ENCODE measurements around the gene TMEM255B. TPM values are rescaled to one million over a fixed set of nuclear protein-coding genes. Genes with fewer than 3 reads are reported as not detected.

The TMEM255B gene
- total RNA-seq, 1 experiment from 2014 or later: 26.3 TPM

DNA sequence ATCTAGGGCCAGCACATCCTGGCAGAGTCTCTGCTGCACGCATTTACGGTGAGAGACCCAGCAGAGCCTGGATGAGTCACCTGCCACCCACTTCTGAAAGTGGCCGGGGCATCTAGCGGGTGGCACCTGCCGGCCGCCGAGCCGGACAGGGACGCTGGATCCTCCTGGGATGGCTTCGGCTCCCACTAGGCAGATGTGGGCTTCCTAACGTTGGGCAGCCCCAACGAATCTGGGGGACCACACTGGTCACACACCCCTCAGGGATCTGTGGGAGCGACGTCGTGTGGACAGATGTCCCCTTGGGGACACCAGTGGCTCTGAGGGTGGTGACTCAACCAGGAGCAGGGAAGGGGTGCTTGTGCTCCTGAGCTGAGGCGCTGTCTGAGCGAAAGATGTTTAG lies 32.2 kb downstream of the TMEM255B start:
- in situ Hi-C loops (cut with HindIII; ENCODE audit: low pct_unique_long_range_greater_than_20kb, low sequenced_read_pairs): no loop called here

DNA sequence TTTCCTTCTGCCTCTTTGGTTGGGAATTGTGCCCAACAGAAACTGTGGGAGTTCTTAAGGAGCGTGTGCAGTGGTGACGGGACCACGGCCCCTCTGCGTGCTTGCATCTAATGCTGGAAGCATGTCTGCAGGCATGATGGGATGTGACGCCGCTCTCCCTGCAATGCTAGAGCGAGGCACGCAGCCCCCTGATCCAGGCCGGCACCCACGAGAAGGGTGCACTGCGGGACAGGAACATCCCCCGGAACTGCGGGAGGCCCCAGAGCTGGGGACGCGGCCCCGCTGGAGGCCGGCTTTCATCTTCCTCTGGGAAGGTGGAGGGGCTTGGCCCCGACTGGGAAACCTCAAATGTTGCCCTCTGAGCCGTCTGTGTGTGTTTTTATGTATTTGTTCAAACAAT lies 32.7 kb downstream of the TMEM255B start:
- in situ Hi-C loops (cut with HindIII; ENCODE audit: low pct_unique_long_range_greater_than_20kb, low sequenced_read_pairs): no loop called here
- H3K27ac ChIP-seq (ENCODE audit: low read length): no peak overlapping the region

More for the DNA sequence above, 32.2 kb downstream of the TMEM255B start:
- TF ChIP-seq, protein P1, sequence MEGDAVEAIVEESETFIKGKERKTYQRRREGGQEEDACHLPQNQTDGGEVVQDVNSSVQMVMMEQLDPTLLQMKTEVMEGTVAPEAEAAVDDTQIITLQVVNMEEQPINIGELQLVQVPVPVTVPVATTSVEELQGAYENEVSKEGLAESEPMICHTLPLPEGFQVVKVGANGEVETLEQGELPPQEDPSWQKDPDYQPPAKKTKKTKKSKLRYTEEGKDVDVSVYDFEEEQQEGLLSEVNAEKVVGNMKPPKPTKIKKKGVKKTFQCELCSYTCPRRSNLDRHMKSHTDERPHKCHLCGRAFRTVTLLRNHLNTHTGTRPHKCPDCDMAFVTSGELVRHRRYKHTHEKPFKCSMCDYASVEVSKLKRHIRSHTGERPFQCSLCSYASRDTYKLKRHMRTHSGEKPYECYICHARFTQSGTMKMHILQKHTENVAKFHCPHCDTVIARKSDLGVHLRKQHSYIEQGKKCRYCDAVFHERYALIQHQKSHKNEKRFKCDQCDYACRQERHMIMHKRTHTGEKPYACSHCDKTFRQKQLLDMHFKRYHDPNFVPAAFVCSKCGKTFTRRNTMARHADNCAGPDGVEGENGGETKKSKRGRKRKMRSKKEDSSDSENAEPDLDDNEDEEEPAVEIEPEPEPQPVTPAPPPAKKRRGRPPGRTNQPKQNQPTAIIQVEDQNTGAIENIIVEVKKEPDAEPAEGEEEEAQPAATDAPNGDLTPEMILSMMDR (IDR thresholded peaks at IDR 0.05): no peak
- no peak for TF ChIP-seq TCF7L2 (IDR thresholded peaks at IDR 0.05; ENCODE audit: low read depth, low read length)
- TF ChIP-seq POLR2AphosphoS5 (IDR thresholded peaks at IDR 0.05; ENCODE audit: low read depth, low read length): no peak
- TF ChIP-seq, protein P2, sequence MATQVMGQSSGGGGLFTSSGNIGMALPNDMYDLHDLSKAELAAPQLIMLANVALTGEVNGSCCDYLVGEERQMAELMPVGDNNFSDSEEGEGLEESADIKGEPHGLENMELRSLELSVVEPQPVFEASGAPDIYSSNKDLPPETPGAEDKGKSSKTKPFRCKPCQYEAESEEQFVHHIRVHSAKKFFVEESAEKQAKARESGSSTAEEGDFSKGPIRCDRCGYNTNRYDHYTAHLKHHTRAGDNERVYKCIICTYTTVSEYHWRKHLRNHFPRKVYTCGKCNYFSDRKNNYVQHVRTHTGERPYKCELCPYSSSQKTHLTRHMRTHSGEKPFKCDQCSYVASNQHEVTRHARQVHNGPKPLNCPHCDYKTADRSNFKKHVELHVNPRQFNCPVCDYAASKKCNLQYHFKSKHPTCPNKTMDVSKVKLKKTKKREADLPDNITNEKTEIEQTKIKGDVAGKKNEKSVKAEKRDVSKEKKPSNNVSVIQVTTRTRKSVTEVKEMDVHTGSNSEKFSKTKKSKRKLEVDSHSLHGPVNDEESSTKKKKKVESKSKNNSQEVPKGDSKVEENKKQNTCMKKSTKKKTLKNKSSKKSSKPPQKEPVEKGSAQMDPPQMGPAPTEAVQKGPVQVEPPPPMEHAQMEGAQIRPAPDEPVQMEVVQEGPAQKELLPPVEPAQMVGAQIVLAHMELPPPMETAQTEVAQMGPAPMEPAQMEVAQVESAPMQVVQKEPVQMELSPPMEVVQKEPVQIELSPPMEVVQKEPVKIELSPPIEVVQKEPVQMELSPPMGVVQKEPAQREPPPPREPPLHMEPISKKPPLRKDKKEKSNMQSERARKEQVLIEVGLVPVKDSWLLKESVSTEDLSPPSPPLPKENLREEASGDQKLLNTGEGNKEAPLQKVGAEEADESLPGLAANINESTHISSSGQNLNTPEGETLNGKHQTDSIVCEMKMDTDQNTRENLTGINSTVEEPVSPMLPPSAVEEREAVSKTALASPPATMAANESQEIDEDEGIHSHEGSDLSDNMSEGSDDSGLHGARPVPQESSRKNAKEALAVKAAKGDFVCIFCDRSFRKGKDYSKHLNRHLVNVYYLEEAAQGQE (IDR thresholded peaks at IDR 0.05; ENCODE audit: insufficient read depth in 1 of 2, low read depth in 2 of 2, low read length in 1 of 2): no peak
- TF ChIP-seq SIN3A (IDR thresholded peaks at IDR 0.05; ENCODE audit: borderline replicate concordance, insufficient read depth, low read depth, low read length): no peak
- H3K27ac ChIP-seq (ENCODE audit: low read length): no peak overlapping the region
- ChIA-PET POLR2A (no interaction called here), CTCF (no interaction called here)
- DNase-seq (ENCODE audit: low read depth, low spot score) (no peak), ATAC-seq (no peak)
- intact Hi-C loops (cut with micrococcal nuclease; ENCODE audit: unreplicated experiment): no loop called here
- no peaks in the 10 kb centered on the region for H3K36me3 ChIP-seq (ENCODE audit: control insufficient read depth, insufficient read depth, low read length)
- no peaks in the 10 kb centered on the region for H3K27me3 ChIP-seq (ENCODE audit: control insufficient read depth, insufficient read depth, low read length)
- no TSS peak for BruUV-seq (replicated peaks)
- H3K4me1 ChIP-seq (ENCODE audit: control insufficient read depth, insufficient read depth, low read length): no peaks in the 10 kb centered on the region
- no peaks in the 10 kb centered on the region for H3K9me3 ChIP-seq (ENCODE audit: control insufficient read depth, insufficient read depth, low read depth, low read length)
- no peak overlapping the region for H3K4me3 ChIP-seq (ENCODE audit: low read depth in 2 of 2, low read length in 2 of 2)

More for the DNA sequence above, 32.7 kb downstream of the TMEM255B start:
- CTCF ChIA-PET: no interaction called here
- no peaks in the 10 kb centered on the region for H3K36me3 ChIP-seq (ENCODE audit: control insufficient read depth, insufficient read depth, low read length)
- H3K27me3 ChIP-seq (ENCODE audit: control insufficient read depth, insufficient read depth, low read length): no peaks in the 10 kb centered on the region
- H3K4me3 ChIP-seq (ENCODE audit: low read depth in 2 of 2, low read length in 2 of 2): no peak overlapping the region
- TF ChIP-seq, protein P1 (IDR thresholded peaks at IDR 0.05): no peak
- ATAC-seq (no peak), DNase-seq (ENCODE audit: low read depth, low spot score) (no peak)
- POLR2A ChIA-PET: no interaction called here
- intact Hi-C loops (cut with micrococcal nuclease; ENCODE audit: unreplicated experiment): no loop called here
- H3K9me3 ChIP-seq (ENCODE audit: control insufficient read depth, insufficient read depth, low read depth, low read length): no peaks in the 10 kb centered on the region
- H3K4me1 ChIP-seq (ENCODE audit: control insufficient read depth, insufficient read depth, low read length): no peaks in the 10 kb centered on the region
- BruUV-seq (replicated peaks): no TSS peak

All from Panc1 (cell line).